Psoas muscle (tissue), 8 donors: Measurements from ENCODE around the gene EIPR1. TPM values are rescaled to one million over a fixed set of nuclear protein-coding genes. Genes with fewer than 3 reads are reported as not detected.

Experiments used
- ATAC-seq, 4 donors: fragments of 200-7000 bp; cut with Tn5 transposase; one replicate each; pipeline ENCODE4 v1.9.1; 2020; ENCODE audit warnings: moderate library complexity in 3 of 4, mild to moderate bottlenecking in 2 of 4
- DNase-seq, 2 donors: peaks; one replicate each; pipeline ENCODE4 v3.0.0-alpha.2; 2020
- H3K27ac ChIP-seq: fragments of 200-600 bp; one replicate; pipeline ENCODE4 v1.8.0; 2022
- H3K27me3 ChIP-seq, 3 donors: fragments of 200-600 bp in 1 of 3; one replicate each; pipeline versions ENCODE4 v1.6.1 to v1.8.0; 2013 to 2022; ENCODE audit warnings: low read length in 2 of 3, mild to moderate bottlenecking in 2 of 3, moderate library complexity in 1 of 3; ENCODE audit not compliant: insufficient read depth in 3 of 3
- H3K36me3 ChIP-seq, 2 donors: fragments of 200-600 bp in 1 of 2; one replicate each; pipeline versions ENCODE4 v1.6.1 to v1.8.0; 2013 to 2022; ENCODE audit warnings: low read depth in 1 of 2, mild to moderate bottlenecking in 1 of 2, moderate library complexity in 1 of 2; ENCODE audit not compliant: insufficient read depth in 1 of 2
- H3K4me1 ChIP-seq: fragments of 200-600 bp; one replicate; pipeline ENCODE4 v1.8.0; 2022
- H3K4me3 ChIP-seq: fragments of 200-600 bp; one replicate; pipeline ENCODE4 v1.8.0; 2022; ENCODE audit warnings: mild to moderate bottlenecking
- H3K9me3 ChIP-seq: fragments of 200-600 bp; one replicate; pipeline ENCODE4 v1.8.0; 2022
- WGBS, 3 donors: extraction: QIAGEN DNeasy Blood & Tissue Kit; methylation state at CpG; one replicate each; pipeline versions ENCODE4 v1.1.6 to v1.1.7; 2013; 5-methylcytosine and 5-hydroxymethylcytosine counted together
- intact Hi-C, 2 donors: fragments of 100-400 bp; cut with DNase I; formaldehyde crosslinking; loops; one replicate each; pipeline versions ENCODE4 v1.11.0 to v1.14.2; 2022
- polyA plus RNA-seq, 3 donors: library from polyadenylated mRNA; stranded (reverse); fragments of 200-250 nt; gene quantifications; one replicate each; pipeline ENCODE4 v1.2.3, GENCODE V29; 2013
- total RNA-seq, 4 donors: library from RNA; stranded (reverse); fragmentation: NEBNext Ultra II Directional in 2 of 4; extraction: Animal tissue kit (Norgen Biotek cat#: 25700) in 2 of 4; gene quantifications; one replicate each; pipeline versions ENCODE4 v1.2.1 to v1.2.4, GENCODE V29; 2021 to 2023
- TF ChIP-seq, protein P1 (sequence below): fragments of 200-600 bp; IDR thresholded peaks from one replicate; pipeline ENCODE4 v1.8.0; 2022; ENCODE audit warnings: antibody characterized with exemption
- donor health status: healthy with polysubstance abuse.
- donor health status: DM: no; HTN: no; CAD: no; lungs with moderate emphysema.
- donor health status: Bipolar disorder and iron deficiency.
- donor health status: healthy.
- donor health status: DM: yes; HTN: yes; CAD: no.
- donor health status: DM: no; HTN: no; CAD: no.
- donor health status: DM: no; HTN: no; CAD: no.
- donor health status: DM: yes; HTN: yes; CAD: no.

The EIPR1 gene
- total and polyA plus RNA-seq, 7 donors: 9.7 to 42.1 (median 12.5) TPM

DNA sequence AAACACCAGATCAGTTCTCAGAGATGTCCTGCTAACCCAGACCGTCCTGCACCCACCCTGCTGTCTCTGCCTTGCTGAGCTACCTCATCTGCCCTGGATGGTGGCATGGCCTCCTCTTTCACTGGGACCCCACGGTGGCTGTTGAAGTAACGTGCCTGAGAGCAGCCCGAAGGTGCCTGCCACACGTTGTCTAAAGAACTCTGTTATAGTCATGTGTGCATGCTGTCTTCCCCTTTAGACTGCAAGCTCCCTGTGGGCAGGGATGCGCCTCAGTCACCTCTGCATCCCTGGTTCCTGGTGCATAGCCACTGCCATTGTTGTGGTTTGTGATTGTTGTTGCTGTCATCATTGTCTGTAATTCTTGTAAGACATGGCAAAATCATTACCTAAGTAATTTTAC lies 235.9 kb downstream of the EIPR1 start:
- Histone ChIP-seq H3K9me3 (no peaks in the 10 kb centered on the region), H3K4me1 (no peaks in the 10 kb centered on the region), H3K27me3 (no peaks in the 10 kb centered on the region), H3K27ac (no peak overlapping the region), H3K4me3 (no peak overlapping the region), H3K36me3 (no peaks in the 10 kb centered on the region)
- ATAC-seq (no peak), DNase-seq (no peak)
- WGBS, 3 donors: 93 to 97% (median 96%) methylated on average over 6 of the region's 6 CpGs
- intact Hi-C loops: no loop called here
- TF ChIP-seq, protein P1, sequence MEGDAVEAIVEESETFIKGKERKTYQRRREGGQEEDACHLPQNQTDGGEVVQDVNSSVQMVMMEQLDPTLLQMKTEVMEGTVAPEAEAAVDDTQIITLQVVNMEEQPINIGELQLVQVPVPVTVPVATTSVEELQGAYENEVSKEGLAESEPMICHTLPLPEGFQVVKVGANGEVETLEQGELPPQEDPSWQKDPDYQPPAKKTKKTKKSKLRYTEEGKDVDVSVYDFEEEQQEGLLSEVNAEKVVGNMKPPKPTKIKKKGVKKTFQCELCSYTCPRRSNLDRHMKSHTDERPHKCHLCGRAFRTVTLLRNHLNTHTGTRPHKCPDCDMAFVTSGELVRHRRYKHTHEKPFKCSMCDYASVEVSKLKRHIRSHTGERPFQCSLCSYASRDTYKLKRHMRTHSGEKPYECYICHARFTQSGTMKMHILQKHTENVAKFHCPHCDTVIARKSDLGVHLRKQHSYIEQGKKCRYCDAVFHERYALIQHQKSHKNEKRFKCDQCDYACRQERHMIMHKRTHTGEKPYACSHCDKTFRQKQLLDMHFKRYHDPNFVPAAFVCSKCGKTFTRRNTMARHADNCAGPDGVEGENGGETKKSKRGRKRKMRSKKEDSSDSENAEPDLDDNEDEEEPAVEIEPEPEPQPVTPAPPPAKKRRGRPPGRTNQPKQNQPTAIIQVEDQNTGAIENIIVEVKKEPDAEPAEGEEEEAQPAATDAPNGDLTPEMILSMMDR: no peak

DNA sequence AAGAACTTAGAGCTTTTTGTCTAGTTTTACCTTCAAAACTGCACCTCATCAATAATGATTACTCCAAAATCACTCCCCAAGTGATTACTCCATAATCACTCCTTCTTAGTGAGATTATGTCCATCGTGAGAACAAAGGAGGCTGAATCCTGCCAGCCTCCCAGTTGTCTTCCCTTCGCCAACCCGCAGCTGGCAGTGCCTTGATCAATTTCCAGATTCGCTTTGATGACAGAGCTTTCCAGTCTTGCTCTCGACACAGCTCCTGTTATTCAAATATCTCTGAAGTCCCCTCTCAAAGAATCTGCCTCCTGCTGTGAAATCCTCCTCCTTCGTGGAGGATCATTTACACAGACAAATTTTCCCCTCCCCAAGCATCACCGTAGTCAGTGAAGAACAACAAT lies 237.7 kb downstream of the EIPR1 start:
- ATAC-seq (no peak), DNase-seq (no peak)
- Histone ChIP-seq H3K4me1 (no peaks in the 10 kb centered on the region), H3K4me3 (no peak overlapping the region), H3K9me3 (no peaks in the 10 kb centered on the region), H3K27me3 (no peaks in the 10 kb centered on the region), H3K36me3 (no peaks in the 10 kb centered on the region), H3K27ac (no peak overlapping the region)
- intact Hi-C loops: no loop called here
- TF ChIP-seq, protein P1: no peak
- WGBS, 3 donors: 33 to 45% (median 35%) methylated on average over 7 of the region's 7 CpGs

Other genes starting within 250 kb of the EIPR1 start
- 10 to 100 TPM; 56.7 to 90.3 (median 66.9) TPM for gene TRAPPC12, start 1.9 kb upstream of the EIPR1 start, total RNA-seq
- 10 to 100 TPM; 28.7 to 50.9 (median 34.2) TPM for gene TRAPPC12, start 1.9 kb upstream of the EIPR1 start, polyA plus RNA-seq
- 100 to 1,000 TPM in 2 of 4 donors, 10 to 100 TPM in 2; 42.5 to 137 (median 76.1) TPM for gene ADI1, start 141.7 kb upstream of the EIPR1 start, total RNA-seq
- 10 to 100 TPM; 42.7 to 95.0 (median 43.7) TPM for gene ADI1, start 141.7 kb upstream of the EIPR1 start, polyA plus RNA-seq
- gene RNASEH1, start 180.5 kb upstream of the EIPR1 start, total RNA-seq: 10 to 100 TPM; 15.6 to 32.4 (median 20.9) TPM
- 10 to 100 TPM; 11.5 to 45.6 (median 21.1) TPM for gene RNASEH1, start 180.5 kb upstream of the EIPR1 start, polyA plus RNA-seq
- 100 to 1,000 TPM; 471 to 725 (median 638) TPM for gene RPS7, start 197.4 kb upstream of the EIPR1 start, total RNA-seq
- 1,000 to 10,000 TPM; 1,251 to 1,967 (median 1,335) TPM for gene RPS7, start 197.4 kb upstream of the EIPR1 start, polyA plus RNA-seq
- gene COLEC11, start 217.3 kb upstream of the EIPR1 start, total RNA-seq: under 1 TPM in 3 of 4 donors, not detected in 1; 0.22 to 0.79 (median 0.40) TPM
- 1 to 10 TPM in 1 of 3 donors, under 1 TPM in 2; 0.23 to 1.0 (median 0.35) TPM for gene COLEC11, start 217.3 kb upstream of the EIPR1 start, polyA plus RNA-seq